Progenitor cell of endocrine pancreas (in vitro differentiated cells): ENCODE results near the gene ASTN1. TPM values are rescaled to one million over a fixed set of nuclear protein-coding genes. Genes with fewer than 3 reads are reported as not detected.

Experiments
- DNase-seq: peaks from one replicate; pipeline ENCODE4 v3.0.0; 2021; ENCODE audit warnings: low spot score; ENCODE audit not compliant: unreplicated experiment
- H3K27ac Mint-ChIP-seq: 2 replicates; pipeline ENCODE4 v1.8.0; 2021; ENCODE audit warnings: mild to moderate bottlenecking, moderate library complexity, mixed read lengths
- H3K27me3 Mint-ChIP-seq: 2 replicates; pipeline ENCODE4 v1.8.0; 2021; ENCODE audit warnings: mixed read lengths
- H3K36me3 Mint-ChIP-seq: 2 replicates; pipeline ENCODE4 v1.8.0; 2022; ENCODE audit warnings: mixed read lengths; ENCODE audit not compliant: insufficient read depth
- H3K4me1 Mint-ChIP-seq: 2 replicates; pipeline ENCODE4 v1.8.0; 2021; ENCODE audit warnings: low read depth, mixed read lengths
- H3K4me3 Mint-ChIP-seq: 2 replicates; pipeline ENCODE4 v1.8.0; 2021; ENCODE audit warnings: low read depth, mild to moderate bottlenecking, moderate library complexity, mixed read lengths
- H3K9me3 Mint-ChIP-seq: 2 replicates; pipeline ENCODE4 v1.8.0; 2021; ENCODE audit warnings: low read depth, mixed read lengths
- CTCF ChIP-seq: fragments of 200-600 bp; sonication (generic); IDR thresholded peaks from one replicate; pipeline ENCODE4 v1.5.0; 2021; ENCODE audit warnings: antibody characterized with exemption, mild to moderate bottlenecking; ENCODE audit not compliant: unreplicated experiment
- total RNA-seq: library from RNA; stranded (reverse); gene quantifications from 2 replicates; pipeline ENCODE4 v1.2.1, GENCODE V29; 2021

Gene ASTN1
- total RNA-seq, 1 donor from 2014 or later = 0.72 TPM

- TF ChIP-seq CTCF = no peak
- no peak for DNase-seq
- no peaks in the 10 kb centered on the region for H3K9me3 Mint-ChIP-seq
- no peak overlapping the region for H3K4me3 Mint-ChIP-seq
- H3K36me3 Mint-ChIP-seq = no peaks in the 10 kb centered on the region
- H3K27me3 Mint-ChIP-seq = peaks cover 15% of the 10 kb centered on the region
- H3K4me1 Mint-ChIP-seq = no peaks in the 10 kb centered on the region
- H3K27ac Mint-ChIP-seq = no peak overlapping the region
Measured at GRCh38 chr1:177024623-177025022, 139.9 kb downstream of the ASTN1 start.

GRCh38 chr1:177023726-177024125 lies 140.8 kb downstream of the ASTN1 start:
- H3K9me3 Mint-ChIP-seq = no peaks in the 10 kb centered on the region
- no peak overlapping the region for H3K4me3 Mint-ChIP-seq
- no peaks in the 10 kb centered on the region for H3K36me3 Mint-ChIP-seq
- H3K4me1 Mint-ChIP-seq = no peaks in the 10 kb centered on the region
- DNase-seq = no peak
- H3K27me3 Mint-ChIP-seq = peaks cover 15% of the 10 kb centered on the region
- no peak overlapping the region for H3K27ac Mint-ChIP-seq
- no peak for TF ChIP-seq CTCF

- Mint-ChIP-seq H3K4me3 (no peak overlapping the region), H3K27ac (no peak overlapping the region), H3K27me3 (peaks cover 15% of the 10 kb centered on the region), H3K4me1 (no peaks in the 10 kb centered on the region), H3K9me3 (no peaks in the 10 kb centered on the region), H3K36me3 (no peaks in the 10 kb centered on the region)
- no peak for TF ChIP-seq CTCF
- DNase-seq = no peak
Measured at GRCh38 chr1:177023249-177023648, 141.3 kb downstream of the ASTN1 start.

- H3K27ac Mint-ChIP-seq = no peak overlapping the region
- peaks cover 11% of the 10 kb centered on the region for H3K27me3 Mint-ChIP-seq
- DNase-seq = no peak
- H3K36me3 Mint-ChIP-seq = no peaks in the 10 kb centered on the region
- no peaks in the 10 kb centered on the region for H3K4me1 Mint-ChIP-seq
- H3K4me3 Mint-ChIP-seq = no peak overlapping the region
- no peaks in the 10 kb centered on the region for H3K9me3 Mint-ChIP-seq
- no peak for TF ChIP-seq CTCF
Measured at GRCh38 chr1:177021687-177022086, 142.8 kb downstream of the ASTN1 start.

GRCh38 chr1:177020851-177021589 lies 143.5 kb downstream of the ASTN1 start:
- Mint-ChIP-seq H3K27ac (no peak overlapping the region), H3K36me3 (no peaks in the 10 kb centered on the region), H3K27me3 (peaks cover 11% of the 10 kb centered on the region), H3K9me3 (no peaks in the 10 kb centered on the region), H3K4me1 (no peaks in the 10 kb centered on the region), H3K4me3 (no peak overlapping the region)
- TF ChIP-seq CTCF = no peak
- no peak for DNase-seq
